Left lung (tissue), 10 donors: ENCODE data around the gene MAN1A2. TPM values are rescaled to one million over a fixed set of nuclear protein-coding genes. Genes with fewer than 3 reads are reported as not detected.
A peak's percentile ranks its signal among the peaks of the same experiment; 100 is the strongest.

Experiments used
- ATAC-seq: fragments of 200-7000 bp; cut with Tn5 transposase; one replicate; pipeline ENCODE4 v1.9.1; 2020; ENCODE audit warnings: moderate library complexity
- DNase-seq, 4 donors: peaks; one replicate each; pipeline ENCODE4 v3.0.0-alpha.2; 2013 to 2020
- H3K27ac ChIP-seq, 2 donors: fragments of 200-600 bp; sonication (generic) in 1 of 2; one replicate each; pipeline versions ENCODE4 v1.5.0 to v1.8.0; 2020 to 2021
- H3K27me3 ChIP-seq, 2 donors: fragments of 200-600 bp; sonication (generic) in 1 of 2; one replicate each; pipeline versions ENCODE4 v1.5.0 to v1.8.0; 2020 to 2021
- H3K36me3 ChIP-seq, 2 donors: fragments of 200-600 bp; sonication (generic) in 1 of 2; one replicate each; pipeline versions ENCODE4 v1.5.0 to v1.8.0; 2020 to 2021
- H3K4me1 ChIP-seq, 2 donors: fragments of 200-600 bp; one replicate each; pipeline ENCODE4 v1.8.0; 2021
- H3K4me3 ChIP-seq, 2 donors: fragments of 200-600 bp; sonication (generic) in 1 of 2; one replicate each; pipeline versions ENCODE4 v1.5.0 to v1.8.0; 2020 to 2021; ENCODE audit warnings: mild to moderate bottlenecking in 1 of 2
- H3K9me3 ChIP-seq, 2 donors: fragments of 200-600 bp; sonication (generic) in 1 of 2; one replicate each; pipeline versions ENCODE4 v1.5.0 to v1.8.0; 2020 to 2021
- intact Hi-C, 2 donors: fragments of 100-400 bp; cut with DNase I; formaldehyde crosslinking; loops; one replicate each; pipeline versions ENCODE4 v1.11.2 to v1.14.2; 2022
- polyA plus RNA-seq, 6 donors: library from polyadenylated mRNA; unstranded; fragments of 120-200 nt; gene quantifications; one replicate each; pipeline ENCODE4 v1.2.1, GENCODE V29; 2013; ENCODE audit not compliant: insufficient read length in 6 of 6
- total RNA-seq, 2 donors: library from RNA; stranded (reverse); fragmentation: NEBNext Ultra II Directional; extraction: Animal tissue kit (Norgen Biotek cat#: 25700); gene quantifications; one replicate each; pipeline ENCODE4 v1.2.1, GENCODE V29; 2021
- TF ChIP-seq, protein P1 (sequence below), 2 donors: fragments of 200-600 bp; sonication (generic) in 1 of 2; IDR thresholded peaks; one replicate each; pipeline versions ENCODE4 v1.5.0 to v1.8.0; 2021; ENCODE audit warnings: antibody characterized with exemption in 2 of 2
- donor health status: DM: no; HTN: yes; CAD: no.
- donor health status: DM: no; HTN: no; CAD: no.

The MAN1A2 gene
- total and polyA plus RNA-seq, 8 donors: 31.8 to 49.4 (median 34.6) TPM

DNA sequence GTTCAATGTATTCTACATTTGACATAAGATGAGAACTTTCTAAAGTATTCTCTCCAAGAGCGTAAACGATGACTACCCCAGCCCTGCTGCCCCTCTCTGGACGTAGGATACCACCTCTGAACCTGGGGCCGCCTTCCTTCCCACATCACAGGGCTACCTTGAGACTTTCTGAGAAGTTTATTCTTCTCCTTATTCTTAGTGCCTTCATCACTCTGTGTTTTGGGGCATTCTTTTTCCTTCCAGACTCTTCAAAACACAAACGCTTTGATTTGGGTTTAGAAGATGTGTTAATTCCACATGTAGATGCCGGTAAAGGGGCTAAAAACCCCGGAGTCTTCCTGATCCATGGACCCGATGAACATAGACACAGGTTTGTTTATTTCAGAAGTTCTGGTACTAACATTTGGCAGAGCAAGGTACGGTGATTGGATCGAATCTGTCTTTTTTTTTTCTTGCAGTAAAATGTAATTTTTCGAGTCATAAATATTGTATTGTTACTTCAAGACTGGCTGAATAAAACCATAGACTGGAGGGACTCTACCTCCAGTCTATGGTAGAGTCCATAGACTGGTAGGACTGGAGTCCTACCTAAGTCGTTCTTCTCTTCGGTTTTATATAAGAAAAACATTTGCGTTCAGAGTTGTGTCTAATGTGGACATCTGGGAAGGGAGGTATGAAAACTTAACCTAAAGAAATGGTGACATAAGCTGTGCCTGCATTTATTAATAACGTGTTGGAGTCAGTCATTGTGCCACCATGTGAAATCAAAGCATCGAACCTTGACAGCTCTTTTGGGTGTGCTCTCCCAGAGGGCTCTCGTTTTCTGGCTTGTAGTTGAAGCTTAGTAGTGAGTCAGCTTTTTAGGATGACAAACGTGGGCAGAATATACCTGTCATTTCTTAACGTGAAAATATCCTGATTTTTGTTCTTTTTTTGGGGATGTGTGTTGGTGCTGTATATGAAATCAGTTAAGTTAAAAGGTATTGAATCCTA is 1.2 kb downstream of the MAN1A2 start:
- Histone ChIP-seq H3K9me3 (no peaks in the 10 kb centered on the region), H3K36me3 (no peaks in the 10 kb centered on the region), H3K27me3 (no peaks in the 10 kb centered on the region), H3K27ac (peak overlapping the region; percentile 98 to 99), H3K4me3 (peak overlapping the region; percentile 67 to 84), H3K4me1 (peaks cover 7 to 63% of the 10 kb centered on the region in 2 donors)
- DNase-seq: no peak
- intact Hi-C loops: no loop called here
- TF ChIP-seq, protein P1, sequence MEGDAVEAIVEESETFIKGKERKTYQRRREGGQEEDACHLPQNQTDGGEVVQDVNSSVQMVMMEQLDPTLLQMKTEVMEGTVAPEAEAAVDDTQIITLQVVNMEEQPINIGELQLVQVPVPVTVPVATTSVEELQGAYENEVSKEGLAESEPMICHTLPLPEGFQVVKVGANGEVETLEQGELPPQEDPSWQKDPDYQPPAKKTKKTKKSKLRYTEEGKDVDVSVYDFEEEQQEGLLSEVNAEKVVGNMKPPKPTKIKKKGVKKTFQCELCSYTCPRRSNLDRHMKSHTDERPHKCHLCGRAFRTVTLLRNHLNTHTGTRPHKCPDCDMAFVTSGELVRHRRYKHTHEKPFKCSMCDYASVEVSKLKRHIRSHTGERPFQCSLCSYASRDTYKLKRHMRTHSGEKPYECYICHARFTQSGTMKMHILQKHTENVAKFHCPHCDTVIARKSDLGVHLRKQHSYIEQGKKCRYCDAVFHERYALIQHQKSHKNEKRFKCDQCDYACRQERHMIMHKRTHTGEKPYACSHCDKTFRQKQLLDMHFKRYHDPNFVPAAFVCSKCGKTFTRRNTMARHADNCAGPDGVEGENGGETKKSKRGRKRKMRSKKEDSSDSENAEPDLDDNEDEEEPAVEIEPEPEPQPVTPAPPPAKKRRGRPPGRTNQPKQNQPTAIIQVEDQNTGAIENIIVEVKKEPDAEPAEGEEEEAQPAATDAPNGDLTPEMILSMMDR (IDR thresholded peaks at IDR 0.05): no peak
- no peak for ATAC-seq

DNA sequence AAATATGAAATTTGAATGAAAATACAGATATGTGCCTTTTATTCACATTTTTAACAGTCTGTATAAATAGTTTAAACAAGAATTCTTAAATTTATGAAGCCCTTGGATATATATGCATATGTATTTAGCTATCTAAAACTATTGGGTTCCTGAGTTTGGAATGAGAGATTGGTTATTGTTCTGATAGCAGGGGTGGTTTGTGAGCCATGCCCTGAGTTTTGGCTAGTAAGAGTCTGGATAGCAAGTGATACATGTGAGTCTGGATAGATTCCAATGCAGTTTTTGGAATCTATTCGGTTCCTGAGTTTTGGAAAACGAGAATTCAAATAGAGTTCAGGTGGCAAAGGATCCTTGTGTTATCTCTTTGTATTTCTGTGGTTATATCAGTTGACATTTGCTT is 2.8 kb downstream of the MAN1A2 start:
- intact Hi-C loops: no loop called here
- Histone ChIP-seq H3K36me3 (no peaks in the 10 kb centered on the region), H3K4me3 (peak overlapping the region; percentile 67 to 84)

DNA sequence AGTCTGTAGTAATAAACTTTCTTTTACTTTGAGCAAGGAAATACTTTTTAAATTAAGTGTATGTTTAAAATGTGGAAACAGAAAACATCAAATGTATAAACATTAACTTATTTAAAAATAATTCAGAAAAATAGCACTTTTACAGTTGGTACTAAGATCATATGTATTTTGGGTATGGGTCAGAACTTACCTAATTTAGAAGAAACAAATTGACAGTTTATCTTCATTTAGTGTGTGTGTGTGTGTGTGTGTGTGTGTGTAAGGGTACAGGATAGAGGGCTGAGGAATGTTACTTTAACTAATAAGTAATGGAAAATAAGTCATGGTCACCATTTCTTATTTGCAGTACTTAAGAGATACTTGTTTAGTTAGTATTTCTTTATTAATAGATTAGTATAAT is 3.3 kb downstream of the MAN1A2 start:
- intact Hi-C loops: no loop called here
- Histone ChIP-seq H3K36me3 (no peaks in the 10 kb centered on the region), H3K27me3 (no peaks in the 10 kb centered on the region), H3K9me3 (no peaks in the 10 kb centered on the region), H3K27ac (no peak overlapping the region), H3K4me1 (peaks cover 0 to 61% of the 10 kb centered on the region in 2 donors), H3K4me3 (peak overlapping the region in 1 of 2 donors; percentile 67)
- TF ChIP-seq, protein P1 (IDR thresholded peaks at IDR 0.05): no peak
- ATAC-seq: no peak
- no peak for DNase-seq

More for the DNA sequence above, 2.8 kb downstream of the MAN1A2 start:
- H3K4me1 ChIP-seq: peaks cover 3 to 63% of the 10 kb centered on the region in 2 donors
- H3K27ac ChIP-seq: no peak overlapping the region
- ATAC-seq (no peak), DNase-seq (no peak)
- no peaks in the 10 kb centered on the region for H3K9me3 ChIP-seq
- TF ChIP-seq, protein P1 (IDR thresholded peaks at IDR 0.05): no peak
- H3K27me3 ChIP-seq: no peaks in the 10 kb centered on the region

DNA sequence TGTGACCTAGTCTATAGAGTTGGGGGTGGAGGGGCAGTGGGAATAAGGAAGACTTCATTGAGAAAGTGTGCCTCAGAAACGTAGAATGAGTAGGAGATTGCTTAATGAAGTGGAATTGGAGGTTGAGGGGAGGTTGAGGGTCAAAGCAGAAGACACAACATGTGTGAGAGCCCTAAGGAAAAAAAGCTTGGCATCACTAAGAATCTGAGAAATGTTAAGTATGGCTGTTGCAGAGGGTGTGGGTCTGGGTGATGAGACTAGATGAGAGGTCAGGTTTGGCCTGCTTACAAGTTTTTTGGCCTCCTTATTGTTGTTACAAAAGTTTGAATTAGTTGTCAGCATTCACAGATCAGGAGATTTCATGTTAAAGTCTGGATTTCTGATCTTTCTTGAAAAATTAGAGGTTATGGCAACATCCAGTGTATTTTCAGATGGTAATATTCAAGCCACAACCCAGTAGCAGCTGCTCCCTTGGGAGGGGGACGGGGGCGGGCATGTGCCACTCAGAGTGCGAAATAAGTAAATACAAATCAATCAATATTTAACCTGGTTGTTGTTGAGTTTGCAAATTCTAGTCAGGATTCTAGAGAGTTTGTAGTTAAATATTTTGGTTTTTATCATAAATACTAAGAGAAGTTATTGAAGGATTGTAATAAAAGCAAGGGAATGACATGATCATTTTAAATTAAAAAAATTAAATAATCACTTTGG is 4.3 kb downstream of the MAN1A2 start:
- H3K27me3 ChIP-seq: no peaks in the 10 kb centered on the region
- intact Hi-C loops: no loop called here
- H3K36me3 ChIP-seq: no peaks in the 10 kb centered on the region
- H3K4me1 ChIP-seq: peaks cover 0 to 53% of the 10 kb centered on the region in 2 donors
- ATAC-seq (no peak), DNase-seq (no peak)
- H3K9me3 ChIP-seq: no peaks in the 10 kb centered on the region
- H3K4me3 ChIP-seq: peak overlapping the region in 1 of 2 donors; percentile 6
- no peak overlapping the region for H3K27ac ChIP-seq
- TF ChIP-seq, protein P1 (IDR thresholded peaks at IDR 0.05): no peak
